Activated gamma-delta T cell treated with anti-CD3 and anti-CD28 coated beads, Interleukin-2, amount 50 U/mL, for 16 hours (primary cell): ENCODE measurements around the gene PRDM15.

ENCODE experiments used
- DNase-seq: peaks from one replicate; pipeline ENCODE4 v3.0.0-alpha.2; 2020; ENCODE audit warnings: low read depth

PRDM15 gene, protein sequence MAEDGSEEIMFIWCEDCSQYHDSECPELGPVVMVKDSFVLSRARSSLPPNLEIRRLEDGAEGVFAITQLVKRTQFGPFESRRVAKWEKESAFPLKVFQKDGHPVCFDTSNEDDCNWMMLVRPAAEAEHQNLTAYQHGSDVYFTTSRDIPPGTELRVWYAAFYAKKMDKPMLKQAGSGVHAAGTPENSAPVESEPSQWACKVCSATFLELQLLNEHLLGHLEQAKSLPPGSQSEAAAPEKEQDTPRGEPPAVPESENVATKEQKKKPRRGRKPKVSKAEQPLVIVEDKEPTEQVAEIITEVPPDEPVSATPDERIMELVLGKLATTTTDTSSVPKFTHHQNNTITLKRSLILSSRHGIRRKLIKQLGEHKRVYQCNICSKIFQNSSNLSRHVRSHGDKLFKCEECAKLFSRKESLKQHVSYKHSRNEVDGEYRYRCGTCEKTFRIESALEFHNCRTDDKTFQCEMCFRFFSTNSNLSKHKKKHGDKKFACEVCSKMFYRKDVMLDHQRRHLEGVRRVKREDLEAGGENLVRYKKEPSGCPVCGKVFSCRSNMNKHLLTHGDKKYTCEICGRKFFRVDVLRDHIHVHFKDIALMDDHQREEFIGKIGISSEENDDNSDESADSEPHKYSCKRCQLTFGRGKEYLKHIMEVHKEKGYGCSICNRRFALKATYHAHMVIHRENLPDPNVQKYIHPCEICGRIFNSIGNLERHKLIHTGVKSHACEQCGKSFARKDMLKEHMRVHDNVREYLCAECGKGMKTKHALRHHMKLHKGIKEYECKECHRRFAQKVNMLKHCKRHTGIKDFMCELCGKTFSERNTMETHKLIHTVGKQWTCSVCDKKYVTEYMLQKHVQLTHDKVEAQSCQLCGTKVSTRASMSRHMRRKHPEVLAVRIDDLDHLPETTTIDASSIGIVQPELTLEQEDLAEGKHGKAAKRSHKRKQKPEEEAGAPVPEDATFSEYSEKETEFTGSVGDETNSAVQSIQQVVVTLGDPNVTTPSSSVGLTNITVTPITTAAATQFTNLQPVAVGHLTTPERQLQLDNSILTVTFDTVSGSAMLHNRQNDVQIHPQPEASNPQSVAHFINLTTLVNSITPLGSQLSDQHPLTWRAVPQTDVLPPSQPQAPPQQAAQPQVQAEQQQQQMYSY

DNA sequence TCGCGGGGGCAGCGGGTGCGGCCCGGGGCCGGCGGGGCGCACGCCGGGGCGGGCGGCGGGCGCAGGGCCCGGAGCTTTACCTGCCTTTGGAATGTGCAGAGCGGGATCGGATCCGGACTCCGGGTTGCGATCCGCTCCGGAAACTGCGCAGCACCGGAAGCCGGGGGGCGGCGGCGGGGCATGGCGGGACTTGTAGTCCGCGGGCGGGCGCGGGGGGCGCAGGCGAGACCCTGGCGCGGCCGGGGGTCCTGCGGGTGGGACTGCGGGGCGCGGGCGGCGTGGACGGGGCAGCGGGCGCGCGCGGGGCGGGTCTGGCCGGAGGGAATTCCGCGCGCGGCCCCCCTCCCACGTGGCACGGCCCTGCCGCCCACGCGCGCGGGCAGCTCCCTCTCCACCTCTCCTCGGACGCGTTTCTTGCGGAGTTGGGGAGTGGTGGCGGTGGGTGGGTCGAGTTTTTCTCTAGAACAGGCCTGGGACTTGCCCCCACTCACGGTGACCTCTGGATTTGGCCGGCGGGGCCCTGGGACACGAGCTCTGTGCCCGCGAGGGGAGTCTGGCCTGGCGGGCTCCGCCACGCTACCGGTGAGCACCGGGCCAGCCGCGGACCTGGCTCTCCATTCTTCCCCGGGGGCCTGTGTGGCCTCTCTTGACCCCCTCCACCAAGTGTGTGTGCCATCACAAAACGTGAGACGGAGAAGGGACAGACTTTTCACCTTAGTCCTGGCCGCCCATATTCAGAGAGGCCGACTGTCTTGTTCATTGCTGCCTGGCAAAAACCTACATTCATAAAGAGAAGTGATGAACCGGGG is at the start of gene PRDM15:
Gene PRDM15, minus strand, starts transcription at position 155 of the 809 bp plus-strand sequence. CDS start 18,981 bp downstream, outside the sequence.
- DNase-seq: peak; percentile 75

DNA sequence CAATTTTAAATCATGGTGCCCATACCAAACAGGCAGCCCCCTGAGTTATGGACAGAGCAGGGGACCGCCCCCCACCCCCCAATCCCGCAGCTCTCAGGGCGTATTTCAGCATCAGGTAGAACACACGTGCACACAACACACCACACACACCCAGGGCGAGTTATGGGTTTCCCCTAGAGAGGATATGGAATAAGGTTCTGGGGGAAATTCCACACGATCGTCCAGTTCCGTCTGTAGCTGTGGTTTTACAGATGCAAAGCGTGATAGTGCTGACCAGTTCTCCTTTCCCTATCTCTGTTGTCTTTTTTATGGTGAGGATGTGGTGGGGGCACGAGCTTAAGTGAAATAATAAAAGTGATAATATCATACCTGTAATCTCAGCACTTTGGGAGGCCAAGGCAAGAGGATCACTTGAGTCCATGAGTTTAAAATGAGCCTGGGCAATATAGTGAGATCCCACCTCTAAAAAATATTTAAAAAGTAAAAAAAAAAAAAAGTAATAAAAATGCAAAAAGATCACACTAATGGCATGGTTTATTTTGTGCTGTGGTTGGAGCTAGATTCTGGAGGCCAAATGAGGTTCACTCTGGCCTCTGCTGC is 49.6 kb upstream of the PRDM15 start:
- DNase-seq: no peak

DNA sequence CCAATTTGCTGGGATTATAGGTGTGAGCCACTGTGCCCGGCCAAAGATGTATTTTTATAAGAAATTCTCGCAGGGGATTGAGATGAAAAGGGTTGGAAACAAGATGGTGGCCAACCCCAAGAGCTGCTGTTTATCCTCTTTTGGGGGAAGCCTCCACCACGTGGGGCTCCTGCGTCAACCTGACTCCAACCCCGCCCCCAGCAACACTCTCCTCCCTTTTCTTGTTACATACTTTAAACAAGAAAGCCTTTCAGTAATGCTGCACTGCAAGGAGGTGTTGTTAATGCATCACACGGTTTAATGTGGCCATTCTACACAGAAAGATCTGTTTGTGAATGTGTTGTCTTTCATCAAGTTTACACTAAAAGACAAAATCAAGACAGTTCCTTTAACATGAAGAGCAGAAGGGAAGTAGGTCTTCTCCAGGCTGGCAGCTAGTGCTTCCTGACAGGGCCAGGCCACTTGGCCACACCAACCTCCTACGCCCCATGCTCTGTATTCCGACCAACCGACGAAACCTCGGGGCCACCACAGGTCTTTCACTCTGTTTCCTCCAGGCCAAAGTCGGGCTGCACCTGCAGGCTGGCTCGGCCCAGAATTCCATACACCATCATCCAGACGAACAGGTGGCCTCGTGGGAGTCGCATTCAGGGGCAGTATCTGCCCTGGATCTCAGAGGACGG is 48.7 kb upstream of the PRDM15 start:
- no peak for DNase-seq

DNA sequence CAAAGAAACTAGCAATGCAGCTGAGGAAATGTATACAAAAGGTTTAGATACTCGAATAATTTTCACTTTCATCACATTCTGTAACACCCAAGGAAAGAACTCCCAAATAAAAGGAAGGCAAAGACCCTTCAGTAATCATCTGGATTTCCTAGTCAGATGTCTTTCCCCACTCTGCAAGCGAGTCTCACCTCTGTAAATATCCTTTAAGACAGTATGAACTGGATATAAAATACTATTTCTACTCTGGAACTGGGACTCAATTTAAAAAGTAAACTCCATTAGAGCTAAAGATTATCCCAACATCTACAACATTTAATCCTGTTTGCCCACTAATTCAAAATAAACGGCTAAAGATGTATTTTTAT is 47.6 kb upstream of the PRDM15 start:
- DNase-seq: no peak

DNA sequence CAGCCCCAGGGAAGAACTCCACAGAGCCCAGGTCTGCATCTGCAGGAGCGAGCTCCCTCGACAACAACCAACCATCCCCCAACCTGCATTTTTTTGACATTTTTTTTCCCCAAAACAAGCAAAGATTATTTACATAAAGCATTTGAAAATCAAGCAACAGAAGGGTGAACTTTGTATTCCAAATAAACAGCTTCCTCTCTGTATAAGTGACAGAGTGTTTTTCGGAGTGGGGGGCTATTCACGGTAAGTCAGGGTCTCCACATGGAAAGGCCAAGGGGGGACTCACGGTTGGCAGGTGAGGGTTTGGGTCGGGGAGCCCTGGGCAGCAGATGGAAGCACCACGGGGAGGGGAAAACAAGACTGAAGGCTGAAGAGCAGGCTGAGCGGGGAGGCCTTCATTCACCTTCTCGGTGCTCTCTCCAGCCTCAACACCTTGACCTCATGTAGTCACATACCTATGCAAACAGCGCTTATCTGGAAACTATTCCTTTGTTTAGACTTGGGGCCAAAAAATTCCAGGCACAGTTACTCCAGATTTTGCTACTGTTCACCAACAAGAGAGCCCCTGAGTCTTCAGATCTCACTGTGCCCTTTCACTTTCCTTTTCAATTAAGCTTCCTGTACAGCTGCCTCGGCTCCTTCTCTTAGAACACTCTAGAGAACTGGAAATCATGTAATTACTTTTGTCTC is 47.1 kb upstream of the PRDM15 start:
- DNase-seq: no peak

DNA sequence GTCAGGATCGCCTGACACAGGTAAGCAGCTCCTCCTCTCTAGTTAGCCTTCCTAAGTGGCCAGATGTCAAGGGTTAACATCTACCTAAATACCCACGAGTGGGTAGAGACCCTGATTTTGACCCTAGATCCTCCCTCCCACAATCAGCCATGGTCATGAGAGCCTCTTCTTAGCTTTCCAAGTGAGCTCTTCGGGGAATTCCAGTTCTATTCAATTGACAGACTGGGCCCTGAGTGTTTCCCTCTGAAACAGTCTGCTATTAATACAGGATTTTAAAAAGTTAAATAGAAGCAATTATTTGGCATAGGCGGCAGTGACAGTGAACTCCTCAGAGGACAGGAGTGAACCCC is 46.6 kb upstream of the PRDM15 start:
- DNase-seq: no peak

DNA sequence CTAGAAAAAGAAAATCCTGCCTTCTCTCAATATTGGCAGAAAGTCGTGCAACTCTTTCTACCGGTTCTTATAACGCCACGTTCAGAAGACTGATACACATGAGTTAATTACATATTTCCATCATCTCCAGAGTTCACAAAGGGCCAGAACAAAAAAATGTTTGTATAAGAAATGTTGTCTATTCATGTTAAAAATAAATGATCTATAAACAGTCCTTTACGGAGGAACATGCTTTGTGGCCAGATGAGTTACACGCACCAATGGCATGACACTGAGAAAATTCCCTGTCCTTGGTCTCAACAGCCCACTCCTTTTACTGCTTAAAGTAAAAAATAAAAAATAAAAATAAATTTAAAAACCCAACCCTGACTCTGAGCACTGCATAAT is 45.2 kb upstream of the PRDM15 start:
- no peak for DNase-seq

DNA sequence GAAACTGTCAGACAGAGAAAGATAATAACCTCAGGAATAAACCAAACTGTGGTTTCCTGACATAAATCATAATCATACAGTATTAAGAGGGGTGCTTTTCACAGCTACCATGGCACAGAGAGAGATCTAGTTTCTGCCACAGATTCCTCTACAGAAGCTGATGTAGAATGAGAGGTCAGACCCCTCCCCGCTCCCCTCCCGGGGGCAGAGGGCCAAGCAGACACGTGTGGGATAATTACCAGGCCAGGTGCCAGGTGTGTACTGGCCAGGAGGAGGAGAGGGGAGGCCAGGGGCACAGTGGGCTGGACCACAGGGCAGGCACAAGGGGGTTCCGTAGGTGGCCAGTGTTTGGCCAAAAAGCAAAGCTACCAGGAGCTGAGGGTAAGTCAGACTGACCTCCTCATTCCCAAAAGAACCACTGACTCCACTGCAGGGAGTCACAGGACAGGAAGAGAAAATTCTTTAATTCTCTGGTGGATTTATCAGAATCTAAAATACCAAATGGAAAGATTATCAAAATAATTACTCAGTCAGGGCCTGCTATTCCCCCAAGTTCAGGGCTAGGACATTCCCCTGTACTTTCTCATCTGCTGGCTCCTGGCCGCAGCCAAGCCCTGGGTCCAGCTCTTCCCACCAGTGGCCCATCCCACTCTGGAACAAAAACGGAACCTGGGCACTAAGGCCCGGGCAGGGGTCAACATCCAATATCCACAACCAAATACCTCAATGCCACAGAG is 44.7 kb upstream of the PRDM15 start:
- no peak for DNase-seq

DNA sequence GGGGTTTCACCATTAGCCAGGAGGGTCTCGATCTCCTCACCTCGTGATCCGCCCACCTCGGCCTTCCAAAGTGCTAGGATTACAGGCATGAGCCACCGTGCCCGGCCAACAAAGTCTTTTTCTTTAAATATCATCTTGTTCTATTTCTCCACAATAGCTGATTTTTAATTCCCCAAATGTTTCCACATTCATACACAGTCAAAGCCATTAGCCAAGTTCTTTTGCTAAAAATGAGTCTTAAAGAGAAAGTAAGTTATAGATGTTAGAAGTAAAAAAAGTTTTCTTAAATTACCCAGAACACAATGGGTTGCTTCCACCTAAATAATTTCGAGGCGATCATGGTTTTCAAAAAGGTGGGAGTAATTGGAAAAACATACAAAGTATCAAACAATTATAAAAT is 44.0 kb upstream of the PRDM15 start:
- no peak for DNase-seq

DNA sequence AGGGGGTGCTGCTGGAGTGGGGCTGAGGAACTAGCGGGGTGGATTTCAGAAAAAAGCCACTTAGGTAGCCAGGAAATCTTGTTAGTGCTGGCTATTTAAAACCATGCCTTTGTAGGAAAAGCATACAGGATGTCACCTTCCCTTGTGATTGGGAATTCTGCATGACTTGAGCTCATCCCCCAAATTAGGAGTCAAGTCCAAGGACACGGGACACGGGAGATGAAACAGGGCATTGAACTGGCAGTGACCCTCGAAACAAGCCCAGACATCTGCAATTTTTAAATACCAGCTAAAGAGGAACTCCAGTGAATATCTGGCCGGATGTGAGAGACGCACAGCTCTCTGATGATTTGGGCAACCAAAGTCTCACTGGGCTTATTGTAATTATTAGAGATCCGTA is 41.9 kb upstream of the PRDM15 start:
- no peak for DNase-seq

DNA sequence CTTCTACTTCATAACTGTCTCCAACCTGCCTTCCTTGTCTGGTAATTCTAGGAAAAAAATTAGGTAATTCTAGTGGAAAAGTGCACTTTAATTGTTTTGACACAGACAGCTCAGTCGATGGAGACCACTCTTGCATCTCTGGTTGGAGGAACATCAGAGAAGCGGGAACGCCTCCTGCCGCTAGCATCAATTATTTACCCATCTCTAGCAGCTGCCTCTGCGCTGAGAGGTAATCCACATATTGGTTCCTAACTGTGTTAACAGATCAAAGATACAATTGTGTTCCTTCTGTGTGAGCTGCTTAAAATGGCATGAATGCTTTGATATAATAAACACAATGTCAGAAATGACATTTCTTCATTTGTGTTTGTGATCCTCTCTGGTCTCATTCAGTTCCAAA is 41.3 kb upstream of the PRDM15 start:
- no peak for DNase-seq

DNA sequence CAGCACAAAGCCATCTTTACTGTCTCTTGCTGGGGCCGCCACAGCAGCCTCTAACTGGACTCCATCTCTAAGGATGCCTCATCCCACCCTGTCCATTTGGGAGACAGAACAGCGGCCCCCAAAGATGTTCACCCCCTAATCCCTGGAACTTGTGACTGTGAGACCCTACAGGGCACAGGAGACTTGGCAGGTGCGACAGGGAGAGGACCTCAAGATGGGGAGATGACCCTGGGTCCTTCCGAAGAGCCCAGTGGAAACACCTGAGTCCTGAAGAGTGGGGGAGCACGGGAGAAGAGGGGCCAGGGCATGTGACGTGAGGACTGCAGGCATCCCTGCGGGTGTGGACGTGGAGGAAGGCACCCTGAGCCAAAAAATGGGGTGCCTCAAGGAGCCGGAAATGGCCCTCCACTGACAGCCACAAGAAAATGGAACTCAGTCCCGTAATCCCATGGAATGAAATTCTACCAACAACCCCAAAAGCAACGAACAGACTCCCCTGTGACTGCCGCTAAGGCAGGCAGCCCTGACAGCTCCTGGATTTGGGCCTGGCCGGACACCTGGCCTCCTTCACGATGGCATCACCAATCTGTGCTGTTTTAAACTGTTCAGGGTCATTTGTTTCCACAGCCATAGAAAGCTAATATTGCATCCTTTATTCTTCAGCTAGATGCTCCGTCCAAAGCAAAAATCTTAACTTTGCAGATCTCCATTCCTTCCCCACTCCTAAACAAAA is 40.7 kb upstream of the PRDM15 start:
- DNase-seq: no peak

DNA sequence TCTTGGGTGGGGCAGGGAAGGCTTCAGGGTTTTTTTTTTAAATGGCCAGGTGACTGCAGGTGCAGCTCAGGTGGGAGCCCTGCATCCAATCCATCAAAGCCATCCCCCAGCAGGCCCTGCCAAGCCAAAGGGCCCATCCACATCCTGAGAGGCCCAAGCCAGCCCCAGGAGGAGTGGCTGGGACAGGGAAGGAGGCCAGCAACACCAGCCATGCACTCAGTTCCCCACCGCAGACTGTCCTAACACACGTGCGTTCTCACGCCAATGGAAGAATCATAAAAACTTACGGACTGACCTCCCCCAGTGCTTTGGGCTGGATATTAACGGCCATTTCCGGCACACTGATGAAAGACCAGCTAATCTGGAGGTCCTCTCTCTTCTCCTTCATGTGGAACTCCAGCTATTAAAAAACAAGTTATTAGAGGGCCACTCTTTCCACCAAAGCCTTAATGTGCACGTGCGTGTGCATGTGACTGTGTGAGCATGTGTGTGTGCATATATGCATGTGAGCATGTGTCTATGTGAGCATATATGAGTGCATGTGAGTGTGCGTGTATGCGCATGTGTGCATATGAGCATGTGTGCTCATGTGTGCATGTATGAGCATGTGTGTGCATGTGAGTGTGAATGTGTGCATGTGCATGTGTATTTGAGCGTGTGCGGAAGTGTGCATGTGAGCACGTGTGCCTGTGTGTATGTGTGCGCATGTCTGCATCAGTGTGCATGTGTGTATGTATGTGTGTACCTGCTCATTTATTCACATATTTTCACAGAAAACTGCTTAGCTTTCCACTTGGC is 39.6 kb upstream of the PRDM15 start:
- DNase-seq: no peak

DNA sequence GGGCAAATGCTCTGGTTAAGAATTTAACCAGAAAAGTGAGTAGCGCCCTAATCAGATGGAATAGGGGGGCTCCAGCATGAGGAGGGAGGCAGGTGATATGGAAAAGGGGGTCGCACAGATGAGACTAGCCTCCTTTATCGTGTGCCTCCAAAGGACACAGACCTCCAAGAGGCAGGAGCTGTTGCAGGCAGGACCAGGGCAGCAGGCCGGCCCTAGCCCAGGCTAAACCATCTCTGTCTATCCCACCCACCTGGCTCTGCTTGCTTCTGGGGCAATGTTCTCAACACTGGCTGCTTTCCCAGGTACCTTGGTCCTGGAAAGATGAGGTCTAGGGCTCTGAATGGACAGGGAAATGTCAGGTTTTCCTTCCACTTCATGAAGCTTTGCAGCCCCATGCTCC is 38.4 kb upstream of the PRDM15 start:
- DNase-seq: no peak

DNA sequence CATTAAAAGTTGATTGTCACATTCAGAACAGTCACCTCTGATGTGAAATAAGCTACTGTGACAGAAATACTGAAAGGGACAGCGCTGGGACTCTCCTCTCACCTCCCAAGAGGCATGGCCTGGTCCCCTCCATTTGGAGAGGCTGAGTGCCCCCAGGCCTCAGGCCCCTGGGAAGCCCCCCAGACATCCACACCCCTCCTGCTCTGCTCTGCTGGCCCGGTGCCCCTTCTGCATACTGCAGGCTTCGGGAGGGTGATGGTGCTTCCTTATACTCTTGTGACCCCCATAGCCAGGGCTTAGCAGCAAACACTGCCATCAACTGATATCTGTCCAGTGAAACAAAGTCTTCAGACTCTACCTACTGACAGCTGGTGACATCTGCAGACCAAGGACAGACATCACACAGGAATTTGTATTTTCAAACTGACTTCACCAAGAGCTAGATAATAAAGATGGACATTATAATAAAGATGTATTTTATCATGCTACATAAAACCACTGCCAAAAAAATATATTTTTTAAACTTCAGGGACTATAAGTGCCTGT is 37.8 kb upstream of the PRDM15 start:
- no peak for DNase-seq

DNA sequence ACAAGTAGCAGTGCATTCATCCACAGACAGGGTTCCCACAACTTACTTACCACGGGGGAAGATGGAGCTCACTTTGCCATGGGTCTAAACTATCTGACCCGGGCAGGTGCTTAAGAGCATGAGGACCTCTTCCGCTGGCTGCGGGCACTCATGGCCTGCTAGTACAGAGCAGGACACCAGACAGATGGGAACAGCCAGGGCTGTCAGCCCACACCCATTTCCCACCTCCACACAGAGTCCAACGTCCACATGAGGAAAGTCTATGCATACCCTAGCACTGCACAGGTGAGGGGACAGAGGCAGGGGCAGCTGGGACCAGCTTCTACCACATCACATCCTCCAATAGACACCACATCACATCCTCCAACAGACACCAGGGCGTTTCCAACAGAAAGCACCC is 35.8 kb upstream of the PRDM15 start:
- no peak for DNase-seq

DNA sequence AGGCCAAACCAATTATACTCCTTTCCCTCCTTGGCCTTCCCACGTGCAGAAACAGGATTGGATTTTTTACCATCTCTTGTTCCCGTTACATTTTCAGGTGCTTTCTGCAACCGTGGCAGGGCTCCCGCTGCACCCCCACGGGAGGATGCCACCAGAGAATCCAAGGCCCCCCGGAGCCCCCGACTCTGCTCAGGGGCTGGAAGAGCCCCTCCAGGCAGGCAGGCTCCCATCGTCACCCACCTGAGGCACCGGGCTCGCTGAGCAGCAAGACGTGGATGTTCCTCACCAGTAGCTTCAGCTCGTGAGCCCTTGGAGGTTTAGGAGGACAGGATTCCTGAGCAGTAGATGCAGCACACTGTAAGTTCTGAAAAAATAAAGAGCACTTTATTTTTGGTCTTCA is 35.2 kb upstream of the PRDM15 start:
- DNase-seq: no peak

DNA sequence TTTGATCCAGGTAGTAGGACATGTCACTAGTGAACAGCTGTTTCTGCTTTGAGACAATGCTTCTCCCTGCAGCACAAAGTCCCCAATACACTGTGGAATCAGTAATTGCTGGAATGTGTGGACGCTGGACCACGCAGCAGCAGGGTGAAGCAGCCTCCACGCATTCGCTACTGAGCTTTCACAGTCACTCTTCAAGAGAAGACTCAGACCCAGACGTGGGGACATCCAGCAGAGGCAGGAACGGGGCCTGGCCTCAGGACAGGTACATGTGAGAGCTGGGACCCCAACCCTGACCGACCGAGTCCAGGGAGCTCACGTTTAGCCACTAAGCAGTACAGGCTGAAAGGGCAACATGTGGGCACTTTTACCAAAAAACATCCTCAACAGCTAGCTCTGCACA is 34.1 kb upstream of the PRDM15 start:
- no peak for DNase-seq
